ENCODE data around the gene WDR59.
"Not testable (repeated sequence)": the region's sequence is repeated elsewhere in the genome, so short reads cannot be mapped to it uniquely, and the experiment has no call there.

The WDR59 gene

DNA sequence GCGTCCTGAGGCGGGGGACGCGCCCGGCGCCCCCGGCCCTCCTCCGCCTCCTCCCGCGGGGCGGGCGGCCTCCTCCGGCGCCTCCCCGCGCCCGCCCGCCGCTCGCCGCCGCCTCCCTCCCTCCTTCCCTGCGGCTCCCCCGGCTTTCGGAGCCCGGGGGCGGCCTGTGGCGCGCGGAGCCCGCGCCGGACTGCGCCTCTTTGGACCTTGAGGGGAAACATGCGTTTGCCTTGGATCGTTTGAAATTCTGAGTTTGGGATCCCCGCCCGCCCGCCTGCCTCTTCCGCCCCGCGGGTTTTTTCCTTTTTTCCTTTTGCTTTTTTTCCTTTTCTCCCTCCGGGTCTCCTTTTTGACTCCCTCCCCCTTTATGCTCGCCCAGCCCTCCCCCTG lies 14.3 kb upstream of the WDR59 start:
- DNase-seq (ENCODE audit: low spot score): peak; percentile 79

DNA sequence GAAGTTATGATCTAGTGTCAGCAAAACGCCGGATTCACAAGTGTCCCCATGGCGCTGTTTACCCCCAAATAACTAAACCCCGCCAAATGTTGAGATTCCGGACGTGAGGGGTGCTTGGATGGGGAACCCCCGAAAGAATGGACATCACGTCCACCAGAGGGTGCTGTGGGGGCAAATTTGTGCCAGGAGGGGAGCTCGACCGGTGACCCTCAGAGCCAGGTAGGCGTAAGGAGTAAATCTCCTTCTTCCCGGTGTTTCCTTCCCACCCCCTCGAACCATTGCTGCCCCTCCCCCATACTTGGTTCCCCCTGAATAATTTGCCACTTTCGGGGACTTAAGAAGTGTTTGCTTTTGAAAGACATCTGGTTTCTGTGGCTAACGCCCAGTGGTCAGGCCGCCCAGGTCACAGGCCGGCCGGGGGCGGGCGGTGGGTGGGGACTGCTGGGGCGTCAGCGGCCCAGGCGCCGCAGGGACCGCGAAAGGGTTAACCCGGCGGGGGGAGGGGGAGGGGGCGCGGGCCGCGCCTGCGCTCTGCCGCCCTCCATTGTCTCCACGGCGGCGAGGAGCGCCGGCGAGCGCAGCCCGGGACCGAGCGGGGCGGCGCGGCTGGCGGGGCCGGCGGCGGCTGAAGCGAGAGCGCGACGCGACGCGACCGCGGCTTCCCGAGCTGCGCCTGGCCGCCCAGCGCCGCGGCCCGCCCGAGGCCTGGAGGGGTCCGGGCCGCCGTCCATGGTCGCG lies 13.7 kb upstream of the WDR59 start, which contains the start of gene ZNRF1:
Gene ZNRF1 (plus strand): TSS at position 544 of the 738 bp plus-strand sequence. CDS start 648 bp downstream, outside the sequence.
- TF ChIP-seq, protein P1, sequence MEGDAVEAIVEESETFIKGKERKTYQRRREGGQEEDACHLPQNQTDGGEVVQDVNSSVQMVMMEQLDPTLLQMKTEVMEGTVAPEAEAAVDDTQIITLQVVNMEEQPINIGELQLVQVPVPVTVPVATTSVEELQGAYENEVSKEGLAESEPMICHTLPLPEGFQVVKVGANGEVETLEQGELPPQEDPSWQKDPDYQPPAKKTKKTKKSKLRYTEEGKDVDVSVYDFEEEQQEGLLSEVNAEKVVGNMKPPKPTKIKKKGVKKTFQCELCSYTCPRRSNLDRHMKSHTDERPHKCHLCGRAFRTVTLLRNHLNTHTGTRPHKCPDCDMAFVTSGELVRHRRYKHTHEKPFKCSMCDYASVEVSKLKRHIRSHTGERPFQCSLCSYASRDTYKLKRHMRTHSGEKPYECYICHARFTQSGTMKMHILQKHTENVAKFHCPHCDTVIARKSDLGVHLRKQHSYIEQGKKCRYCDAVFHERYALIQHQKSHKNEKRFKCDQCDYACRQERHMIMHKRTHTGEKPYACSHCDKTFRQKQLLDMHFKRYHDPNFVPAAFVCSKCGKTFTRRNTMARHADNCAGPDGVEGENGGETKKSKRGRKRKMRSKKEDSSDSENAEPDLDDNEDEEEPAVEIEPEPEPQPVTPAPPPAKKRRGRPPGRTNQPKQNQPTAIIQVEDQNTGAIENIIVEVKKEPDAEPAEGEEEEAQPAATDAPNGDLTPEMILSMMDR (IDR thresholded peaks at IDR 0.05; ENCODE audit: extremely low read depth, missing control alignments): peak; percentile 38

More for the DNA sequence above, 14.3 kb upstream of the WDR59 start:
- TF ChIP-seq, protein P1 (IDR thresholded peaks at IDR 0.05; ENCODE audit: extremely low read depth, missing control alignments): no peak

DNA sequence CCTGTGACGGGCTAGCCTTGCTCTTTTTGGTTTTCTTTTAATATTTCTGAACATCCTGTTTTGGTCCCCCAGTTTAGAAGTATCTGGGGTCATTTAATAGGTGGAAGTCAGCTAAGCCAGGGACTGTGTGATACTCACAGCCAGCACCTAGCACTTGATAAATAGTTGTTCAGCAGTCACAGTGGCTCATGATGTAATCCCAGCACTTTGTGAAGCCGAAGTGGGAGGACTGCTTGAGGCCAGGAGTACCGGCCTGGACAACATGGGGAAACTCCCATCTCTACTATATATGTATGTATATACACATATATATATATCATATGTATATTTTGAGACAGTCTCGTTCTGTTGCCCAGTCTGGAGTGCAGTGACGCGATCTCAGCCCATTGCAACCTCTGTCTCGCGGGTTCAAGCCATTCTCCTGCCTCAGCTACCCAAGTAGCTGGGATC lies 12.1 kb upstream of the WDR59 start:
- TF ChIP-seq, protein P1 (IDR thresholded peaks at IDR 0.05; ENCODE audit: extremely low read depth, missing control alignments): no peak
- DNase-seq (ENCODE audit: low spot score): no peak

More for the DNA sequence above, 13.7 kb upstream of the WDR59 start, which contains the start of gene ZNRF1:
- DNase-seq (ENCODE audit: low spot score): peak; percentile 97

DNA sequence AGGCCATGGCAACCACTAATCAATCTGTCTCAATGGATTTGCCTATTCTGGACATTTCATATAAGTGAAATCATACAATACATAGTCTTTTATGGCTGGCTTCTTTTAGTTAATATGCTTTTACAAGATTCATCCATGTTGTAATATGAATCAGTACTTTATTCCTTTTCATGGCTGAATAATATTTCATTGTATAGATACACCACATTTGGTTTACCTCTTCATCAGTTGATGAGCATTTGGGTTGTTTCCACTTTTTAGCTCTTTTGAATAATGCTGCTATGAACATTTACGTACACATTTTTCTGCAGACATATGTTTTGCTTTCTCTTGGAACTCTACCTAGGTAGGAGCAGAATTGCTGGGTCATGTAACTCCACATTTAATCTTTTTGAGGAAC lies 11.1 kb upstream of the WDR59 start:
- no peak for DNase-seq (ENCODE audit: low spot score)
- TF ChIP-seq, protein P1 (IDR thresholded peaks at IDR 0.05; ENCODE audit: extremely low read depth, missing control alignments): no peak

DNA sequence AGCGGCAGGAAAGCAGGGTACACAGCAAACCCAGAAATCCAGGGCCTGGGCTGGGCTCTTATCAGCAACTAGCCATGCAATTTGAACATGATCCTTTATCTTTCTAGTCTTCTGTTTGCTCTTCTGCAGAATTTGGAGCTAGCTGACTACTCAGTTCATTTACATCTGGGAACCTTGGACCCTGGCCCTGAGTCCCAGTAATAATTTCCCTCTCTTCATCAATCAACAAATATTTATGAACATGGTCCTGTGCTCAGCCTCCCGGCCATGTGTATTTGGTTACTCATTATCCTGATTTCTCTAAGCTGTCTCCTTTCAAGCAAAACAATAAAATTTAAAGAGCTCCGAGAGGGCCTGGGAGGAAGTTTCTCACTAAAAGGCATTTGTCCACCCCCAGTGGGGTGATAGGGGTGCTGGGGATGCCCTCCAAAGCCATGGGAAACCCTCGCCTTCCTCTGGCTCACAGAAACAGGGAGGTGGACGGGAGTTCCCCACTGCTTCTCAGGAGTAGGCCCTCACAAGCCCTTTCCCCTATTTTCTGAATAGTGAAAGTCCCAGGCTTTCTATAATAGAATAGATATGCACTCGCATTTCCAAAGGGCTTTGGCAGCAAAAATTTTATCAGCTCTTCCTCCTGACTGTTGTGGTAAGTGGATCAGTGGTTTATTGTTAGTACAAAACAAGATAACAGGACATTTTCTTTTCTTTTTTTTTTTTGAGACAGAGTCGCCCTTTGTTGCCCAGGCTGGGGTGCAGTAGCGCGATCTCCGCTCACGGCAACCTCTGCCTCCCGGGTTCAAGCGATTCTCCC lies 6.9 kb upstream of the WDR59 start:
- no peak for DNase-seq (ENCODE audit: low spot score)
- TF ChIP-seq, protein P1 (IDR thresholded peaks at IDR 0.05; ENCODE audit: extremely low read depth, missing control alignments): no peak

DNA sequence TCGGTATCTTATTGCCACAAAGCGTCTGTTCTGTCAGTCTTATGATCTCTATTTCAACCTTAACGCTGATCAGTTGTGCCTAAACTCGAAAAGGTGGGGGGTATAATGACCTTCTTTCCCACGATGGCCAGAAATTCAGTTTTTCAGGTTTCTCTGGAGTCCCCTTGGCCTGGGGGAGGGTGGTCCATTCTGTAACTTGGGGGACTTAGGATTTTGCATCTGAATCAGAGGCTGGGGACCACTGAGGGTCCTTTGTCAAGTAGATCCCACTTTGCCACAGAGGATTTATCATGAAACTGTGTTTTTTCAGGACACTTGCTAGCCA lies 6.3 kb upstream of the WDR59 start:
- DNase-seq (ENCODE audit: low spot score): no peak
- TF ChIP-seq, protein P1 (IDR thresholded peaks at IDR 0.05; ENCODE audit: extremely low read depth, missing control alignments): no peak

DNA sequence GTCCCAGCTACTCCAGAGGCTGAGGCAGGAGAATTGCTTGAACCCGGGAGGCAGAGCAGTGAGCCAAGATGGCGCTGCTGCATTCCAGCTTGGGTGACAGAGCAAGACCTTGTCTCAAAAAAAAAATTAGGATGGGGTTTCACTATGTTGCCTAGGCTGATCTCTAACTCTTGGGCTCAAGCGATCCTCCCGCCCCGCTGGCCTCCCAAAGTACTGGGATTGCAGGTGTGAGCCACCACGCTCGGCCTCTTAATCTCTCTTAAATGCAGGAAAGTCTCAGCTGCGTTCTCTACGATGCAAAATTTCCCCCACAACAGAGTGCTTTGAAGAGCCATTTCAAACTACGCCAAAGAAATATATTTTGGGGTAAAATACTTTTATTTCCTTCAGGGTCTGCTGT lies 5.9 kb upstream of the WDR59 start:
- TF ChIP-seq, protein P1 (IDR thresholded peaks at IDR 0.05; ENCODE audit: extremely low read depth, missing control alignments): no peak
- no peak for DNase-seq (ENCODE audit: low spot score)

DNA sequence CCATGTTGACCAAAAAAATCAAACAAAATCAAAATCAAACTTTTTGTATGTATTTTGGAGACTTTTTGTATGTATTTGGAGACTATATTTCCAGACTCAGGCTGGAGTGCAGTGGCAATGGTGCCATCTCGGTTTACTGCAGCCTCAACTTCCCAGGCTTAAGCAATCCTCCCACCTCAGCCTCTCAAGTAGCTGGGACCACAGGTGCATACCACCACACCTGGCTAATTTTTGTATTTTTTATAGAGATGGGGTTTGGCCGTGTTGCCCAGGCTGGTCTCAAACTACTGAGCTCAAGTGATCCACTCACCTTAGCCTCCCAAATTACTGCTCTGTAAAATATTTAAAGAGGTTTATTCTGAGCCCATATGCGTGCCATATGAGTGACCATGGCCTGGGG lies 4.9 kb upstream of the WDR59 start:
- not testable (repeated sequence) for DNase-seq (ENCODE audit: low spot score)

All from GM20000 (cell line).